ENCODE measurements around the gene LRRC3C.

DNA sequence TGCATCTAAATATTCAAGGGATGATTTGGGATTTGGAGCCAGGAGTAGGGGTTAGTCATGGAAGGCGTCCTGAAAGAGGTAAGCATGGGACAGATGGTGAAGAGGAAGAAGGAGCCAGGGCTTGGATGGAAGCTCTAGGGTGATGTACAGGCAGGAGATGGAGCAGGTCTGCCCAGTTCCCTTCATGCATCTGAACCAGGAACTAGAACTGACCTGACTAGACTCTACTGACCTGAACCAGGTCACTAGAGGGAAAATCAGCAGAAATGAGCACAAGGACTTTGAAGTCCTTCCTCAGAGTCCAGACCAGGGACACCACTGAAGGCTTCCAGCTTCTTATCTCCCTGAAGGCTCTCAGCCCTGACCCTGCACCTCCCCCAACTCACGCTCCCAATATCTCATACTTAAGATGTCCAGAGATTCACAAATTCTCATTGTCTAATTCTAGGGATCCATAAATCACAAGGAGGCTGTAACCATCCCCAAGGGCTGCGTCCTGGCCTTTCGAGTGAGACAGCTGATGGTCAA is 43.6 kb downstream of the LRRC3C start:
- TF ChIP-seq, protein P1, sequence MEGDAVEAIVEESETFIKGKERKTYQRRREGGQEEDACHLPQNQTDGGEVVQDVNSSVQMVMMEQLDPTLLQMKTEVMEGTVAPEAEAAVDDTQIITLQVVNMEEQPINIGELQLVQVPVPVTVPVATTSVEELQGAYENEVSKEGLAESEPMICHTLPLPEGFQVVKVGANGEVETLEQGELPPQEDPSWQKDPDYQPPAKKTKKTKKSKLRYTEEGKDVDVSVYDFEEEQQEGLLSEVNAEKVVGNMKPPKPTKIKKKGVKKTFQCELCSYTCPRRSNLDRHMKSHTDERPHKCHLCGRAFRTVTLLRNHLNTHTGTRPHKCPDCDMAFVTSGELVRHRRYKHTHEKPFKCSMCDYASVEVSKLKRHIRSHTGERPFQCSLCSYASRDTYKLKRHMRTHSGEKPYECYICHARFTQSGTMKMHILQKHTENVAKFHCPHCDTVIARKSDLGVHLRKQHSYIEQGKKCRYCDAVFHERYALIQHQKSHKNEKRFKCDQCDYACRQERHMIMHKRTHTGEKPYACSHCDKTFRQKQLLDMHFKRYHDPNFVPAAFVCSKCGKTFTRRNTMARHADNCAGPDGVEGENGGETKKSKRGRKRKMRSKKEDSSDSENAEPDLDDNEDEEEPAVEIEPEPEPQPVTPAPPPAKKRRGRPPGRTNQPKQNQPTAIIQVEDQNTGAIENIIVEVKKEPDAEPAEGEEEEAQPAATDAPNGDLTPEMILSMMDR (IDR thresholded peaks at IDR 0.05), result no peak
- TF ChIP-seq POLR2A (IDR thresholded peaks at IDR 0.05), result no peak

Data from adrenal gland (tissue), 5 donors.